Lower leg skin (tissue), 3 donors: ENCODE results near the gene SLC22A23.

Experiments
- CTCF ChIP-seq, 3 donors: fragments of 450-650 bp; IDR thresholded peaks; one replicate each; pipeline ENCODE4 v1.5.1; 2016; ENCODE audit warnings: antibody characterized with exemption in 3 of 3, mild to moderate bottlenecking in 3 of 3, moderate library complexity in 2 of 3
- POLR2A ChIP-seq, 2 donors: fragments of 450-650 bp; IDR thresholded peaks; one replicate each; pipeline ENCODE4 v1.6.1; 2016 to 2017; ENCODE audit warnings: antibody characterized with exemption in 2 of 2, mild to moderate bottlenecking in 1 of 2, moderate library complexity in 1 of 2

DNA sequence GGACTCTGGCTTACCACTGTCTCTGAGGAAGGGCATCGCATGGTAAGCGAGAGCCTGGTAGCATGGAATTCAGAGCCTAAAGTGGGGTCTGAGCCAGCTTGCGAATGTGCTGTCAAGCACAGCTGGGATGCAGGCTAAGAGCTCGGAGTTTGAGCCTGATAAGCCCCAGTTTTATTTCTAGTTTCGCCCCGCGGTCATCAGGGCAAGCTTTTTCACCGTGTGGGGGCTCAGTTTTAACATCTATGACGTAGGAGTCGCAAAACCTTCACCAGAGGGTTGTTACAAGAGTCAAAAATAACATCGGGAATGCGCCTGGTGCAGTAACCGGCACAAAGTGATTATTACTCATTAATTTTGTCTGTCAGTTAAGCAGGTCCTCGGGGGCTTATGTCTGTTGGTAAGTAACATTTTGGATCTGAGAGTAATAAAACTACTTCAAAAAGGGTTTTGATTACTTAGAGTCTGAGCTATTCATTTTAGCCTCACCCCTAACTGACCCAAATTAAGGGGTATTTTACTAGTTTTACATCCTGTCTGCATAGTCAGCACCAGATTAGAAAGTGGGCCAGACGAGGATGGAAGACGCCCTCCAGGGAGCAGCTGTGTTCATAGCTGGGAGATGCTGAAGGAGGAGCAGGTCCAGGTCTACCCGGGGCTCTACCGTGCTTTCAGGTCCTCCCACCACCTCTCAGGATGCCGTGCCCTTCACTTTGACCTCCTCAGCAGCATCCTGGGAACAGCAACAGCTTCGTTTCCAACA is 29.7 kb downstream of the SLC22A23 start:
- TF ChIP-seq CTCF (IDR thresholded peaks at IDR 0.05): no peak
- no peak for TF ChIP-seq POLR2A (IDR thresholded peaks at IDR 0.05)
